ENCODE measurements around the gene ALKBH2. TPM values are rescaled to one million over a fixed set of nuclear protein-coding genes. Genes with fewer than 3 reads are reported as not detected.

The ALKBH2 gene
- total RNA-seq, 6 experiments from 2014 or later: 12.3 to 17.1 (median 13.3) TPM

DNA sequence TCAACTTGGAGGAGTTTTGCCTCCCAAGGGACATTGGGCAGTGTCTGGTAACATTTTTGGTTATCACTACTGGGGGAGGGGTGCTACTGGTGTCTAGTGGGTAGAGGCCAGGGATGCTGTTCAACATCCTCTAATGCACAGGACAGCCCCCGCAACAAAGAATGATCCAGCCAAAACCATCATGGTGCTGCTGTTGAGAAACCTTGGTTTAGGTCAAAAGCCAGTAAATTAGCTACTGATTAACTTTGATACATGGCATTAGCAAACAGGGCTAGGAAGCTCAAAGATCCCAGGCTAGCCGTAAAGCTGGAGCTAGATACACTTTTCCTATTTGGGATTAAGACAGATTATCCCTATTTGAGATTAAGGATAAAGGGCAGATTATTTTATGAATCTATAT lies 8.8 kb downstream of the ALKBH2 start:
- Mint-ChIP-seq H3K4me3 (no peak overlapping the region), H3K36me3 (ENCODE audit: low read depth) (peaks cover 10% of the 10 kb centered on the region), H3K27me3 (ENCODE audit: insufficient read depth) (no peaks in the 10 kb centered on the region; the same call in 1 of the 2 replicates), H3K27ac (no peak overlapping the region), H3K9me3 (no peaks in the 10 kb centered on the region), H3K4me1 (ENCODE audit: low read depth) (peaks cover 8% of the 10 kb centered on the region)
- TF ChIP-seq CTCF (IDR thresholded peaks at IDR 0.05): no peak
- no peak for DNase-seq

GRCh38 chr12:109082751-109083150 lies 10.5 kb downstream of the ALKBH2 start:
- Mint-ChIP-seq H3K27ac (no peak overlapping the region), H3K9me3 (no peaks in the 10 kb centered on the region), H3K4me1 (ENCODE audit: low read depth) (no peaks in the 10 kb centered on the region), H3K4me3 (no peak overlapping the region), H3K27me3 (ENCODE audit: insufficient read depth) (no peaks in the 10 kb centered on the region; the same call in 1 of the 2 replicates), H3K36me3 (ENCODE audit: low read depth) (peaks cover 10% of the 10 kb centered on the region)
- no peak for TF ChIP-seq CTCF (IDR thresholded peaks at IDR 0.05)
- DNase-seq: no peak

DNA sequence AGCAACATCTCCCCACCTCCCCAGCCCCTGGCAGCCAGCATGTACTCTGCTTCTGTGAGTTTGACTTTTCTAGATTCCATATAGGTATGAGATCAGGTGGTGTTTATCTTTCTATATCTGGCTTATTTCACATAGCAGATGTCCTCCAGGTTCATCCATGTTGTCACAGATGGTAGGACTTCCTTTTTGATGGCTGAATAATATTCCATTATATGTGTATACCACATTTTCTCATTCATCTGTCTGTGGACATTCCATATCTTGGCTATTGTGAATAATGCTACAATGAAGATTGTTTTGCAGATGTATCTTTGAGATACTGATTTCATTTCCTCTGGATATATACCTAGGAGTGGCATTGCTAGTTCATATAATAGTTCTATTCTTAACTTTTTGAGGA lies 18.4 kb downstream of the ALKBH2 start:
- Mint-ChIP-seq H3K4me3 (no peak overlapping the region), H3K27ac (no peak overlapping the region), H3K4me1 (ENCODE audit: low read depth) (no peaks in the 10 kb centered on the region), H3K36me3 (ENCODE audit: low read depth) (peaks cover 18% of the 10 kb centered on the region), H3K9me3 (no peaks in the 10 kb centered on the region), H3K27me3 (ENCODE audit: insufficient read depth) (no peaks in the 10 kb centered on the region)
- no peak for TF ChIP-seq CTCF (IDR thresholded peaks at IDR 0.05)
- DNase-seq: no peak

- H3K4me1 Mint-ChIP-seq (ENCODE audit: low read depth): no peaks in the 10 kb centered on the region
- H3K9me3 Mint-ChIP-seq: no peaks in the 10 kb centered on the region
- H3K27me3 Mint-ChIP-seq (ENCODE audit: insufficient read depth): peaks cover 2% of the 10 kb centered on the region; the same call in 1 of the 2 replicates
- DNase-seq: no peak
- peaks cover 9% of the 10 kb centered on the region for H3K36me3 Mint-ChIP-seq (ENCODE audit: low read depth)
- H3K4me3 Mint-ChIP-seq: no peak overlapping the region
- no peak overlapping the region for H3K27ac Mint-ChIP-seq
- no peak for TF ChIP-seq CTCF (IDR thresholded peaks at IDR 0.05)
These were observed 23.7 kb downstream of the ALKBH2 start for GRCh38 chr12:109069307-109070271.

DNA sequence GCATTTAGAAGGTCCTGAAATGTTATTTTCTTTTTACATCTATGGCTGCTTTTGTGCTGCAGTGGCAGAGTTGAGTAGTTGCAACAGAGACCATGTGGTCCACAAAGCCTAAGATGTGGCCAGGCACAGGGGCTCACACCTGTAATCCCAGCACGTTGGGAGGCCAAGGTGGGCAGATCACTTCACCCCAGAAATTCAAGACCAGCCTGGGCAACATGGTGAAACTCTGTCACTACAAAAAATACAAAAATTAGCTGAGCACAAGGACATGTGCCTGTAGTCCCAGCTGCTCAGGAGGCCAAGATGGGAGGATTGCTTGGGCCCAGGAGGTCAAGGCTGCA lies 27.4 kb downstream of the ALKBH2 start:
- no peak for DNase-seq
- TF ChIP-seq CTCF (IDR thresholded peaks at IDR 0.05): no peak
- no peaks in the 10 kb centered on the region for H3K9me3 Mint-ChIP-seq
- H3K36me3 Mint-ChIP-seq (ENCODE audit: low read depth): peaks cover 13% of the 10 kb centered on the region
- peaks cover 2% of the 10 kb centered on the region; the same call in 1 of the 2 replicates for H3K27me3 Mint-ChIP-seq (ENCODE audit: insufficient read depth)
- no peak overlapping the region for H3K4me3 Mint-ChIP-seq
- H3K27ac Mint-ChIP-seq: no peak overlapping the region
- H3K4me1 Mint-ChIP-seq (ENCODE audit: low read depth): no peaks in the 10 kb centered on the region

All from HFFc6 (cell line).